Hindlimb muscle (tissue), 1 donor: ENCODE measurements around the gene MMRN2. TPM values are rescaled to one million over a fixed set of nuclear protein-coding genes. Genes with fewer than 3 reads are reported as not detected.
"Not testable (repeated sequence)": the region's sequence is repeated elsewhere in the genome, so short reads cannot be mapped to it uniquely, and the experiment has no call there.

ENCODE experiments used
- DNase-seq: peaks from one replicate; pipeline ENCODE4 v3.0.0-alpha.2; 2013
- polyA plus RNA-seq: library from polyadenylated mRNA; unstranded; fragments of 120-200 nt; gene quantifications from one replicate; pipeline ENCODE4 v1.2.1, GENCODE V29; 2013; ENCODE audit not compliant: insufficient read length

Gene MMRN2, protein sequence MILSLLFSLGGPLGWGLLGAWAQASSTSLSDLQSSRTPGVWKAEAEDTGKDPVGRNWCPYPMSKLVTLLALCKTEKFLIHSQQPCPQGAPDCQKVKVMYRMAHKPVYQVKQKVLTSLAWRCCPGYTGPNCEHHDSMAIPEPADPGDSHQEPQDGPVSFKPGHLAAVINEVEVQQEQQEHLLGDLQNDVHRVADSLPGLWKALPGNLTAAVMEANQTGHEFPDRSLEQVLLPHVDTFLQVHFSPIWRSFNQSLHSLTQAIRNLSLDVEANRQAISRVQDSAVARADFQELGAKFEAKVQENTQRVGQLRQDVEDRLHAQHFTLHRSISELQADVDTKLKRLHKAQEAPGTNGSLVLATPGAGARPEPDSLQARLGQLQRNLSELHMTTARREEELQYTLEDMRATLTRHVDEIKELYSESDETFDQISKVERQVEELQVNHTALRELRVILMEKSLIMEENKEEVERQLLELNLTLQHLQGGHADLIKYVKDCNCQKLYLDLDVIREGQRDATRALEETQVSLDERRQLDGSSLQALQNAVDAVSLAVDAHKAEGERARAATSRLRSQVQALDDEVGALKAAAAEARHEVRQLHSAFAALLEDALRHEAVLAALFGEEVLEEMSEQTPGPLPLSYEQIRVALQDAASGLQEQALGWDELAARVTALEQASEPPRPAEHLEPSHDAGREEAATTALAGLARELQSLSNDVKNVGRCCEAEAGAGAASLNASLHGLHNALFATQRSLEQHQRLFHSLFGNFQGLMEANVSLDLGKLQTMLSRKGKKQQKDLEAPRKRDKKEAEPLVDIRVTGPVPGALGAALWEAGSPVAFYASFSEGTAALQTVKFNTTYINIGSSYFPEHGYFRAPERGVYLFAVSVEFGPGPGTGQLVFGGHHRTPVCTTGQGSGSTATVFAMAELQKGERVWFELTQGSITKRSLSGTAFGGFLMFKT
- polyA plus RNA-seq, result 25.3 TPM

DNA sequence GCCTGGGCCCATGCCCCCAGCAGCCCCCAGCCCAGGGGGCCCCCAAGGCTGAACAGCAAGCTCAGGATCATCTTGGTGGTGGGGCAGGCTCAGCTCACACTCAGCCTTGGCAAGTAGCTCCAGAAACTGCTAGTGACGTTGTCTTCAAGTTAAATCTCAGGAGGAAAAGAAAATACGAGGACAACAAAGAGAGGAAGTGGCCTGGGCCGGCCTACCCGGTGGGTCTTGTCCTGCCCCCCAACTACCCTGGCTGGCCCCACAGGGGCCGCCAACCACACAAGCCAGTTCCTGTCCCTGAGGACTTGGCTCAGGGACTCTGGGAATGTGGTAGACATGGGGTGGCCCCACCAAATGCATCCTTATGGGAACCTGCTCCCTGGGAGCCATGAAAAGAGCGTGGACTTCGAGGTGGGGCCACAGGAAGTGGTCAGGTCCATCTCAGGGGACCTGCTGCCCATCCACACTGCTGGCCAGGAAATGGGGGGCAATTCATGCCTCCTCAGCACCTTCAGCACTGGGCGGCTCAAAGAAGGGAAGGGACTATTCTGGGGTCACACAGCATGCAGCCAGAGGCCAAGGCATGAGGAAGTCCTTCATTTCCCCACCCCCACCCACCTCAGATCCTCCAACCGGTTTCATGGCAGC, at the start of gene MMRN2:
MMRN2 (minus strand) TSS at position 145 of the 645 bp plus-strand sequence; CDS start at position 71, 74 bp downstream.
- DNase-seq, result no peak

DNA sequence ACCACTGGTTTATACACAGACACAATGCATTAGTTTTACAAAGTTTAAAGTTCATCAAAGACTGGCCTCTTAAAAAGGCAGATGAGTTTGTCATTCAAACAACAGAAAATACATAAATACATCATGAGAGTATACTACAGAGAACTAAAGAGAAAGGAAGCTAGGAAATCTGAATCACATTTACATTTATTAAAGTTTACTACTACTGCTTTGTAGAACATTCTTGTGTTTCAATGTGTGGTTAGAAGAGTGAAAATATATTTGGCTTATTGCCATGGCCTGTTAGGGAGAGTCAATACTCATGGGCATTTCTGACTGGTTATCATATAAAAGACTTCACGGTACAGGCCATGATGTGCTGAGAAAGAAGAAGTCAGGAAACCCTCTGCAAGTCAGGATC, 49.7 kb upstream of the MMRN2 start:
- DNase-seq, result not testable (repeated sequence)

DNA sequence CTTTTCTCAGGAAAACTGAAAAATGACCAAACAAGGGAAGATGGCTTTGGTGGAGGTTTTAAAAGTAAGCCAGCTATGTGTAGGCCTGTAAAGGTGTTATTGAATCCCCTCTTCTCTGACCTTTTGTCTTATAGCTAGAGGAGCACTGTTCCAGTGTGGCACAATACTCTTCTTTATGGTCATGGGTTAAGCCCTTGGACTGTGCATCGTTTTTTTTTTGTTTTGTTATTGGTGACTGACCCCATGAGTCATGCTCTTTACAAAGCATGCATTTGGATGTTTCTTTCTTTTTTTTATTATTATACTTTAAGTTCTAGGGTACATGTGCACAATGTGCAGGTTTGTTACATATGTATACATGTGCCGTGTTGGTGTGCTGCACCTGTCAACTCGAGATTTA, 43.1 kb upstream of the MMRN2 start:
- DNase-seq, result no peak

DNA sequence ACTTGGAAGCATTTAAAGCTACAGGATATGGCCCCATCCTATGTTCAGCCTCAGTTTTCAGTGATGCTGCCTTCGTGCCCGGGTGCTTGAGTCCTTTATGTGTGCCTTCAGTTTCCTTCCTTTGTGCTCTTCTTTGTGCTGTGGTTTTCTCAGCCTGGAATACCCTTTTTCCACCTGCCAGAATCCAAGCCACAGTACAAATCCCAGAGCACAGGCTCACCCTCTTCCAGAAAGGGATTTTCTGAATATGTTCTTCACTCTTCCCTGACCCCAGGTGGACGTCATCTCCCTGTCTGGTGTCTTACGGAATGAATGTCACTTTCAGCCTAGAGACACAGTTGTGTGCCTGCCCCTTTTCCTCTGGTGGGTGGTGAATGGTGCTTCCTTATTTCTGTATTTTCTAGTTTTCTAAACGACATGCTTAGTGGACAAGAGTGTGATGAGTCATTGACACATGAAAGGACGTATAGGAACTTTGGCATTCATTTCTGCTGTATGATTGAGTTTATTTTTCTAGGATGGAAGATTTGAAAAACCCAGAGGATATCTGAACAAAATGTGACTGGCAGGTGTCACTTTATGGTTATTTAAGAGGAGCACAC, 42.5 kb upstream of the MMRN2 start:
- DNase-seq, result not testable (repeated sequence)

DNA sequence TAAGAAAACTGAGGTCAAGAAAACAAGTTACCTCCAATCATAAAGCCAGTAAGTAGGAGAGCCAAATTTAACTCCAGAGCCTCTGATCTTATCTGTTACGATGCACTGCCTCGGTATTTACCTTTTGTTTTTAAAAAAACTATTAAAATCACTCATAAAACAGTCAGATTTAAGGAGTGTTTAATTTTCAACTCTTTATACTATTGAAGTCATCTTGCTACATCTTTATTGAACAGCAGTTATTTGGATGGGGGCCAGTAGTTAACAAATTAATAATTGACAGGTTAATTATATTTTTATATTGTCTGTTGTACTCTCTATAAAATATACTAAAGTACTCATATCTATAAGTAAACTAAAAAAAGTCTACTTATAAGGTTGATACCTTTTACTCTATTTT, 35.5 kb upstream of the MMRN2 start:
- no peak for DNase-seq

DNA sequence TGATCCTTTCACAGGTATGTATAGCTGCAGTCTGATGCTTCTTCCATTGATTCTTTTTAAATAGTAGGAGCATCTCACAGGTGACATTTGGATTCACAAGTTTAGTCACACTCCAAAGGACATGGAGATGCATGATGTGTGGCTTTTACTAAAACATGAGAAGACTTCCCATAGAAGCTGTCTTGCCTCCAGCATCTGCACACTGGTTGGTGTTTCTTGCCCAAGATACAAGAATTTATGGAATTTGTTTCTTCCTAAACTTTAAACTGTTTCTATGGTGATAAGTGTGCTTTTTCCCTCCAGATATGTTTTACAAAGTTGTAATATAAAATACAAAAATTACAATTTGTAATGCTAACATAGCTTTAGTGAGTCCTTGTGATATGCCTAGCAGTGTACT, 35.0 kb upstream of the MMRN2 start:
- no peak for DNase-seq

DNA sequence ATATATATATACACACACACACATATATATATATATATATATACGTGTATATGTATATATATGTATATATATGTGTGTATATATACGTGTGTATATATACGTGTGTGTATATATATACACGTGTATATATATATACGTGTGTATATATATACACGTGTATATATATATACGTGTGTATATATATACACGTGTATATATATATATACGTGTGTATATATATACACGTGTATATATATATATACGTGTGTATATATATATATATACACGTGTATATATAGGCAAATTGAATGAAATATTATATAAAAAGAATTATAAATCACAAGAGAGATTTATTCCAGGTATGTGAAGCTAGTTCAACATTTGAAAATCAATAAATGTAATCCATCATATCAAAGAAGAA, 33.9 kb upstream of the MMRN2 start:
- not testable (repeated sequence) for DNase-seq

DNA sequence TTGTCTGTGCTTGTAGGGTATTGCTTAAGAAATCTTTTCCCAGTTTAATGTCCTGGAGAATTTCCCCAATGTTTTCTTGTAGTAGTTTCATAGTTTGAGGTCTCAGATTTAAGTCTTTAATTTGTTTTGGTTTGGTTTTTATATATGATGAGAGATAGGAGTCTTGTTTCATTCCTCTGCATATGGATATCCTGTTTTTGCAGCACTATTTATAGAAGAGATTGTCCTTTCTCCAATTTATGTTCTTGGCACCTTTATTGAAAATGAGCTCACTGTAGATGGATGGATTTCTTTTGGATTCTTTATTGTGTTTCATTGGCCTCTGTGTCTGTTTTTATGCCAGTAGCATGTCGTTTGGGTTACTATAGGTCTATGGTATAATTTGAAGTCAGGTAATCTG, 31.1 kb upstream of the MMRN2 start:
- no peak for DNase-seq

DNA sequence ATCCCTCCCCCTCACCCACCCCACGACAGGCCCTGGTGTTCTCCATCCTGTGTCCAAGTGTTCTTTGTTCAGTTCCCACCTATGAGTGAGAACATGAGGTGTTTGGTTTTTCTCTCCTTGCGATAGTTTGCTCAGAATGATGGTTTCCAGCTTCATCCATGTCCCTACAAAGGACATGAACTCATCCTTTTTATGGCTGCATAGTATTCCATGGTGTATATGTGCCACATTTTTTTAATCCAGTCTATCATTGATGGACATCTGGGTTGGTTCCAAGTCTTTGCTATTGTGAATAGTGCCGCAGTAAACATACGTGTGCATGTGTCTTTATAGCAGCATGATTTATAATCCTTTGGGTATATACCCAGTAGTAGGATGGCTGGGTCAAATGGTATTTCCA, 27.1 kb upstream of the MMRN2 start:
- DNase-seq, result not testable (repeated sequence)

DNA sequence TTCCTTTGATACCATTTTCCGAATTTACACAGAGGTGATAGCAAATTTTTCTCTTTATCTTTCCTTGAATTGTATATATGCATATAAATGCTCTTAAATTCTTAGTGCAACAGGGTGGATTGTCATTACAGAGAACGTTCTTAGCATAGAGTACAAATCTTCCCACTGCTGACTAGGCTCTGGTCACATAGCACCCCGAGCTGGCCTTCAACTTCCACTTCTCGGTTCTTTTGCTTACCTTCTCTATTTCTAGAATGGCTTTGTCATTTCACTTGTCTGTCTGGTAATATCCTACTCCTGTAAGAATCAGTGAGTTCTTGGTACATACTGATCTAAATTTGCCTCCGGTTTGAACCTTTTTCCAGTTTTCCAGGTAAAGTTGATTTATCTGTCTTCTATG, 24.3 kb upstream of the MMRN2 start:
- DNase-seq, result no peak

DNA sequence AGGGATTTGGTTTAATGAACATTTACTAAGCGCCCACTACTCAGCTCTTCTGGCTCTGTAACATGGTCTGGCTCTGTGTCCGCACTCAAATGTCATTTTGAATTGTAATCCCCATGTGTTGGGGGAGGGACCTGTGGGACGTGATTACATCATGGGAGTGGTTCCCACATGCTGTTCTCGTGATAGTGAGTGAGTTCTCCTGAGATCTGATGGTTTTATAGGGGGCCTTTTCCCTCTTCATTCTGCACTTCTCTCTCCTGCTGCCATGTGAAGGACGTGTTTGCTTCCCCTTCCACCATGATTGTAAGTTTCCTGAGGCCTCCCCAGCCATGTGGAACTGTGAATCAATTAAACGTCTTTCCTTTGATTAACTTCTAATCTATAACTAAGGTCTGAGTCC, 23.6 kb upstream of the MMRN2 start:
- not testable (repeated sequence) for DNase-seq

DNA sequence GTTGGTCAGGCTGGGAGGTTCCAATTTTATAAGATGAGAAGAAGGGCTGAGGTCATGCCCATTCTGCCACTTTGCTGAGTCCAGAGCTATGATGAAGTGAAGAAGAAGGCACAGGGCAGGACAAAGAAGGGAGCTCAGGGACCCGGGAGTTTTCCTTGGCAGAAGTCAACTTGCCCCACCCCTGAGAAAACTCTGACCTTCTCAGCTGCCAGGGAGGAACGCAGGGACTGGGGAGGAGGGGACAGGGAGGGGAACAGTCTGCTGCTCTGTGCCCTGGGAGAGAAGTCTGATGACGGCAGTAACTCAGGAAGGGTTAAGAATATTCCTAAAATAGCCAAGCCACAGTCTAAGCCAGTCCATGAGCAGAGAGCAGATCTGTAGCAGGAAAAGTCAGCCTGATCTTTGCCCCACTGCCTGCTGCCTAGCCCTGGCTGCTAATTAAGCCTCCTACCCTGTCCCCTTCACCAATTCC, 22.6 kb upstream of the MMRN2 start:
- DNase-seq, result no peak

DNA sequence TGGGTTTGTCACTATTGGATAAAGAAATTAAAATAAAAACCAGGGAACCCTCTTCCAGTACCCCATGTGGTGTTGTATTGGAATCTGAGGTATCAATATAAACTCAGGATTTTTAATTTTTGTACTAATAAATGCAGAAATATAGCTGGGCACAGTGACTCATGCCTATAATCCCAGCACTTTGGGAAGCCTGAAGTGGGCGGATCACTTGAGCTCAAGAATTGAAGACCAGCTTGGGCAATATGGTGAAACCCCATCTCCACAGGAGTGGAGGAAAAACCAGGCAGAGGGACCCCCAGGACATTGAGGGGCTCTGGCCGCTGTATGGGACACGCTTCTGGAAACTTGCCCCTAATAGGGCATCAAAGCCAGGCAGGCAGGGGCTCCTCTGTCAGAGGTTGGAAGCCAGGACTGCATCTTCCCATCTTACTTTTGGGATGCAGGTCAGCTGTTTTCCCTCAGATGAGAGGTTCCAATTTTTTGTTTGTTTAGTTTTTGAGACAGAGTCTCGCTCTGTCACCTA, 21.9 kb upstream of the MMRN2 start:
- no peak for DNase-seq

DNA sequence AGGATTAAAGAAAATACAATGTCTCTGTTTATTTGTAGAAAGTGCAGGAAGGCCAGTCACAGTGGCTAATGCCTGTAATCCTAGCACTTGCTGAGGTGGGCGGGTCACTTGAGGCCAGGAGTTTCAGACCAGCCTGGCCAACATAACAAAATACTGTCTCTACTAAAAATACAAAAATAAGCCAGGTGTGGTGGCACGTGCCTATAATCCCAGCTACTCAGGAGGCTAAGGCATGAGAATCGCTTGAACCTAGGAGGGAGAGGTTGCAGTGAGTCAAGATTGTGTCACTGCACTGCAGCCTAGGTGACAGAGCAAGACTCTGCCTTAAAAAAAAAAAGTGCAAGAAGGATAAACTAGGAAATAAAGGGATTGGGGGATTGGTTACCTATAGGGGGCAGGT, 21.0 kb upstream of the MMRN2 start:
- DNase-seq, result not testable (repeated sequence)

DNA sequence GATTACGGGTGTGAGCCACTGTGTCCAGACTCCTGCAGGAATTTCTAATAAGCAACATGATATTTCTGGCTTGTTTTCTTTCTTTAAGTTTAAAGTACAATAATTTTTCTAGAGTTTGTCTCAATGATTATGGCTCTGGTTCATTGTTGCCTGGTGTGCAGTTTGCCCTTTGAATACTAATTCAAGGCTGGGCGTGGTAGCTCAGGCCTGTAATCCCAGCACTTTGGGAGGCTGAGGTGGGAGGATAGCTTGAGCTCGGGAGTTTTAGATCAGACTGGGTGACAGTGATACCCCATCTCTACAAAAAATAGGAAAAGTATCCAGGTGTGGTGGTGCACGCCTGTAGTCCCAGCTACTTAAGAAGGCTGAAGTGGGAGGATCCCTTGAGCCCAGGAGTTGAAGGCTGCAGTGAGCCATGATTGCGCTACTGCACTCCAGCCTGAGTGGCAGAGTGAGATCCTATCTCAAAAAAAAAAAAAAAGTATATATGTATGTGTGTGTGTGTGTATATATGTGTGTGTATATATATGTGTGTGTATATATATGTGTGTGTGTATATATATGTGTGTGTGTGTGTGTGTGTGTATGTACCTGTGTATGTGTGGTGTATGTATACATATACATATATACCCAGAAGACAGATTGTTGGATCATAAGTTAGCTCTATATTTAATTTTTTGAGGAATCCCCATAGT, 19.1 kb upstream of the MMRN2 start:
- no peak for DNase-seq

DNA sequence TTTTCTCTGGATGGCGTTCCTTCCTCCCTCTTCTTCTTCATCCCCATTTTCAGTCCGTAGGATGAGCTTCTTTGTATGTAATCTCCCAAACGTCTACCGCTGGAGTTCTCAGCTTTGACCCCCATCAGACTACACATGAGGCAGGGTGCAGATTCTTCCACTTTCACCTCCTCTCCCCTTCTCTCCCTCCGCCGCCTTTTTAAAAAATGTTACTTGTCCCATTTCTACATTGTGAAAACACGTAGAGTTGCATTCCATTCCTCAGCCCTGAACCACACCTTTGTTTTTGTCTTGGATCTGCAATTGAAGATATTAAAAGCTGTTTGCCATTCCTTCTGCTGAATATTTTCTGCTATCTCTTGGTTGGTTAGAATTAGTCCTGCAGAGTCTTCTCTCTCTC, 17.1 kb upstream of the MMRN2 start:
- no peak for DNase-seq

DNA sequence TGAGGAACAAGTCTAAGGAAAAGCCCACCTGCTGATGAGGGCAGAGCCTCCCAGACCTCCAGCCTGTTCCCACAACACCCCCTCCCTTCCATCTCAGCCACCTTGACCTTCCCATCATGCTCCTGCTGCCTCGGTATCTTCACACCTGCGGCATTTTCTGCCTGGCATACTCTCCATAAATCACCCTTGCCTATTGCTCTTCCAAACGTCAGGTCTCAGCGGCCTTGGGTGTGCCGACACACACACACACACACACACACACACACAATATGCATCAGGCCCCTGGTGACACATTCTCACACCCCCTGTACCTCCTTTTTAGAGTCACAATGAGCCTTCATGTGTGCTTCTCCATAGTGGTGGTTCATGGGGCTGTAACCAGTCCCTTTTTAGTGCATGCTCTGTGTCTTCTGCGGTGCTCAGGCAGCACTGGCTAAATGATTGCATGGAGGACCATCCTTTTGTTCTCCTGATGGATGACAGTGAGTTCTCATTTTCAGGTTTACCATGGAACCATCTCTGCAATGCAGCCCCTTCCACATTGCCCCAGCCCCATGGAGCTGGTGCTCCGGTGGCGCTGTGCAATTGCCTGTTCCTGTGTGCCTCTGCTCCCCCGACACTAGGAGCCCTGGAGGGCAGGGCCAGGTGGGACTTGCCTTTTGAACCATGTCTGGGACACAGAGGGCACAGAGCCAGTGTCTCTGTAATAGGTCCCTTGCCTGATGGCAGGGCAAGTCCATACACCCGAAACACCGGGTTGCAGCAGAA, 15.4 kb upstream of the MMRN2 start:
- DNase-seq, result no peak

DNA sequence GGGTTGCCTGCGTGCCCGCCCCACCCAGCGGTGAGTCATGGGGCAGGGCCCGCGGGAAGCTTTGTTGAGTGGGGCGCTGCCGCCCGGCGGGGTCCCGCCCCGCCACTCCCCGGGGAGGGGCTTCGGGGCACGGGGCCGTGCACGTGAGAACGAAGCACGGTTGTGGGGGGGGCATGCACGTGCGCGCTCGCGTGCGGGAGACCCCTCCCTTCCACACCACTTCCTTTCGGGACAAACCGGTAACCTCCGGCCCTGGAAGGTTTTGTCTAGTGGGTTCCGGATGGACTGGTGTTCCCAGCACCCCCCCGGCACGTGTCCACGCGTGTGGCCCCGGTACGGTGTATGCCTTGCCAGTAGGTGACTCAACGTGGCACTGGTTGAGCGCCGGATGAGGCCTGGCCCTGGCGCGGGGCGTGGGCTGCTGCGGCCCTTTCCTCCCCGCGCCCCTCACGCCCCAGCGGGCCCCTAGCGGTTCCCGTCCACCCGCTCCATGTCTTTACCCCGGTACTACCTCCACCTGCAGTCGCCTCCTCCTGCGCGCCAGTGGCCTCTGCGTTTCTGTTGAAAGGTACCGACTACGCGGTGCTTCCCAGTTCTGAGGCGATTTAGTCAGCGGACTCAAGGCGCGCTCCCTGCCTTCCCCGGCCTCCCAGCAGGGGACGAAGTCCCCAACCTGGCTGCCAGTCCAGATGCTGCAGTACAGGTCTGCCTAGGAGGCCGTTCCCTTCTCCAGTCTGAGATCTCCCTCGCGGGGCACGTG, 14.0 kb upstream of the MMRN2 start:
- DNase-seq, result peak; percentile 91

DNA sequence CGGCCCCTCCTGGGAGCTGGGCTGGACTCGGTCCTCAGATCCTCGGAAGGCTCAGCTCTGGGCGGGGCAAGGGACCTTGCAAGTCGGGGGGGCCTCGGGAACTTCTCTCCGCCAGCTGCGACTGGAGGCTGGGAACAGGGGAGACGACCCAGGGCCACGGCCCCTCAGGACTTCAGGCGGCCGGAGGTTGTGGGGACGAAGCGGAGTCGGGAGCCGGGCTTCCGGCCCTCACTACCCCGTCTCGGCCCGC, 13.5 kb upstream of the MMRN2 start:
- no peak for DNase-seq
